ENCODE results near the gene R3HDM1. TPM values are rescaled to one million over a fixed set of nuclear protein-coding genes. Genes with fewer than 3 reads are reported as not detected.

R3HDM1 gene
- total and polyA plus RNA-seq, 11 donors: 5.7 to 24.3 (median 17.0) TPM

DNA sequence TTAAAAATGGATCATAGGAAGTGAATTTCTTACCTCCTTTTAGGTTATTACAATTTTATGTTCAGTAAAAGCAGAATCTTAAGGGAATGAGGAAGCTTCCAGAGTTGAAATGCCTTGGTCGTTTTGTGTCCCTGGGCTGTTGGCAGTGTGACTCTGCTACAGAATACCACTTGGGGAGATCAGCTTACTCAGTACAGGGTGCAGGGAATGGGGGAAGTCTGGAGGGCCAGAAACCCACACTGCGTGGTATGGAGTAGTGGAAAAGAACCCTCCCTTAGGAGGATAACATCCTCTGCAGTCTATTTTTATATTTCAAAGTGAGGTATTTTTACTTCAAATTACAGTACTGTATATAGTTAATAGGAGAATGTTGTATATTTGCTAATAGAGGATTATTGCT lies 51.1 kb downstream of the R3HDM1 start:
- H3K9me3 ChIP-seq: no peaks in the 10 kb centered on the region
- peaks cover 0 to 10% (median 0%) of the 10 kb centered on the region in 12 donors for H3K4me1 ChIP-seq
- no peak overlapping the region for H3K4me3 ChIP-seq
- TF ChIP-seq POLR2A (IDR thresholded peaks at IDR 0.05): no peak
- TF ChIP-seq, protein P1, sequence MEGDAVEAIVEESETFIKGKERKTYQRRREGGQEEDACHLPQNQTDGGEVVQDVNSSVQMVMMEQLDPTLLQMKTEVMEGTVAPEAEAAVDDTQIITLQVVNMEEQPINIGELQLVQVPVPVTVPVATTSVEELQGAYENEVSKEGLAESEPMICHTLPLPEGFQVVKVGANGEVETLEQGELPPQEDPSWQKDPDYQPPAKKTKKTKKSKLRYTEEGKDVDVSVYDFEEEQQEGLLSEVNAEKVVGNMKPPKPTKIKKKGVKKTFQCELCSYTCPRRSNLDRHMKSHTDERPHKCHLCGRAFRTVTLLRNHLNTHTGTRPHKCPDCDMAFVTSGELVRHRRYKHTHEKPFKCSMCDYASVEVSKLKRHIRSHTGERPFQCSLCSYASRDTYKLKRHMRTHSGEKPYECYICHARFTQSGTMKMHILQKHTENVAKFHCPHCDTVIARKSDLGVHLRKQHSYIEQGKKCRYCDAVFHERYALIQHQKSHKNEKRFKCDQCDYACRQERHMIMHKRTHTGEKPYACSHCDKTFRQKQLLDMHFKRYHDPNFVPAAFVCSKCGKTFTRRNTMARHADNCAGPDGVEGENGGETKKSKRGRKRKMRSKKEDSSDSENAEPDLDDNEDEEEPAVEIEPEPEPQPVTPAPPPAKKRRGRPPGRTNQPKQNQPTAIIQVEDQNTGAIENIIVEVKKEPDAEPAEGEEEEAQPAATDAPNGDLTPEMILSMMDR (IDR thresholded peaks at IDR 0.05): no peak
- DNase-seq (no peak), ATAC-seq (no peak)
- 54 to 62% (median 57%) methylated on average over 2 of the region's 2 CpGs for WGBS, 4 donors
- no peaks in the 10 kb centered on the region for H3K27me3 ChIP-seq
- intact Hi-C loops (cut with DNase I): no loop called here
- H3K27ac ChIP-seq: no peak overlapping the region
- H3K36me3 ChIP-seq: no peaks in the 10 kb centered on the region

DNA sequence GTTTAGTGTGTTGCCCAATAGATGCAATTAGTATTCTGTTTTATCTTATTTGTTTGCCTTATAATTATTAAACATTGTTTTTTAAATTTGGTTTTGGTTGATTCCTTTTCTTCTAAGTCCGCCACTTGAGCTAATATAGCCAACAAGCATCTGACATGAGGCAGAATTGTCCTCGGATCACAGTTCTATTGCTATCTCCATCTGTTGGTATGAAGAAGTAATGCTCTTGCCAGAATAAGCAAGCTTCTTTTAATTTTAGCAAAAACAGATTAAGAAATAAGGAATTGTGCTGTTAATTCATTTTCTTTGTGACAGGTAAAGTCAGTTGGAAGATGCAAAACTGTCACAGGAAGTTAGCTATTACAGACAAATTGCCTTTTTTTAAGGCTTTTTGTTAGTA lies 54.3 kb downstream of the R3HDM1 start:
- intact Hi-C loops (cut with DNase I): no loop called here
- Histone ChIP-seq H3K9me3 (no peaks in the 10 kb centered on the region), H3K4me1 (peaks cover 0 to 6% (median 0%) of the 10 kb centered on the region in 12 donors), H3K36me3 (no peaks in the 10 kb centered on the region), H3K27ac (no peak overlapping the region), H3K27me3 (no peaks in the 10 kb centered on the region), H3K4me3 (no peak overlapping the region)
- DNase-seq (no peak), ATAC-seq (no peak)
- 58 to 70% (median 62%) methylated on average over 2 of the region's 2 CpGs for WGBS, 4 donors
- TF ChIP-seq POLR2A (IDR thresholded peaks at IDR 0.05): no peak
- TF ChIP-seq, protein P1 (IDR thresholded peaks at IDR 0.05): peak in 4 of 12 donors; percentile 5 to 22 (median 18)

DNA sequence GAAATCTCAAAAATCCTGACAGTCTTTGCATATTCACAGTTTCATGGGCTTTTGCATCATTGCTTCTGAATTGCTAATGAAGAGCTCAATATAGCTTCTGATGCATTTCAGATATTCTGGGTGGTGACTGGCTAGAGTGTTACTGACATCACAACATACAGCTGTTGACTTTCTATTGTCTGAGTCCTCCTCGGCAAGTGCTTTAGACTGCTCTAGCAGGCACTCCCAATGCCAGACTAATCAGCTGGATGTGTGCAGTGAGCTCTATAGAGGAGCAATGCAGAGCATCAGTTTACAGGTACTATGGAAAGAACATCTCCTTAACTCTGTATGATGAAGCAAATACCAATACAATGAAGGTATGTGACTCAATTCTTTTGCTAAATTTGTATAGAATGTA lies 54.9 kb downstream of the R3HDM1 start:
- H3K27me3 ChIP-seq: no peaks in the 10 kb centered on the region
- no peaks in the 10 kb centered on the region for H3K36me3 ChIP-seq
- H3K9me3 ChIP-seq: peaks cover 0 to 3% (median 0%) of the 10 kb centered on the region in 12 donors
- intact Hi-C loops (cut with DNase I): no loop called here
- WGBS, 4 donors: 45 to 82% (median 60%) methylated on average over 1 of the region's 1 CpG
- DNase-seq (no peak), ATAC-seq (no peak)
- H3K4me3 ChIP-seq: no peak overlapping the region
- H3K4me1 ChIP-seq: peaks cover 0 to 6% (median 0%) of the 10 kb centered on the region in 12 donors
- TF ChIP-seq POLR2A (IDR thresholded peaks at IDR 0.05): no peak
- TF ChIP-seq, protein P1 (IDR thresholded peaks at IDR 0.05): no peak
- no peak overlapping the region for H3K27ac ChIP-seq

DNA sequence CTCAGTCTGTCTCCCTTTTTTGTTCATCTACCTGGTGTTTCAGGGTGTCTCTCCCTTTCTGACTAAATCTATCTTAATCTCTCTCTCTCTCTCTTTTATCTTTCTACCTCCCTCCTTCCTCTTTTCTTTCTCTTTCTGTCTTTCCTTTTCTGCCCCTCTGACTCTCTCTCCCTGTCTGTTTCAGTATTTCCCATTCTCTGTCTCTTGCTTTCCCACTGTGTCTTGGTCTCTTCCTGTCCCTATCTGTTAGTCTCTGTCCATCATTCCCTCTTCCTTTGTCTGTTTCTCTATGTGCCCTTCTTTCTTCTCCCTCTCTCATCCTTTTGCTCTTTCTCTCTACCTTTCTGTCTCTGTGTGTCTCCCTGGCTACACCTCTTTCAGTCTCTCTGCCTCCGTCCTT lies 56.7 kb downstream of the R3HDM1 start:
- intact Hi-C loops (cut with DNase I): no loop called here
- H3K27ac ChIP-seq: no peak overlapping the region
- peaks cover 0 to 17% (median 4%) of the 10 kb centered on the region in 12 donors for H3K9me3 ChIP-seq
- peaks cover 0 to 4% (median 0%) of the 10 kb centered on the region in 9 donors for H3K36me3 ChIP-seq
- ATAC-seq (no peak), DNase-seq (no peak)
- TF ChIP-seq, protein P1 (IDR thresholded peaks at IDR 0.05): no peak
- no peak for TF ChIP-seq POLR2A (IDR thresholded peaks at IDR 0.05)
- 87 to 96% (median 92%) methylated on average over 1 of the region's 1 CpG for WGBS, 4 donors
- no peak overlapping the region for H3K4me3 ChIP-seq
- H3K4me1 ChIP-seq: peaks cover 0 to 6% (median 0%) of the 10 kb centered on the region in 12 donors
- no peaks in the 10 kb centered on the region for H3K27me3 ChIP-seq

Data from heart left ventricle (tissue), 16 donors.